Brain microvascular endothelial cell (primary cell): ENCODE data around the gene SLC8A3.

Source experiments
- DNase-seq: peaks from one replicate; pipeline ENCODE4 v3.0.0-alpha.2; 2020
- H3K27ac ChIP-seq: fragments of 250-450 bp; sonication (Bioruptor Pico); 2 replicates; pipeline ENCODE4 v1.5.1; 2020; ENCODE audit warnings: mild to moderate bottlenecking, moderate library complexity
- H3K27me3 ChIP-seq: fragments of 250-450 bp; sonication (Bioruptor Pico); replicated peaks from 2 replicates; pipeline ENCODE4 v1.5.1; 2020; ENCODE audit warnings: mild to moderate bottlenecking
- H3K36me3 ChIP-seq: fragments of 250-450 bp; sonication (Bioruptor Pico); replicated peaks from 2 replicates; pipeline ENCODE4 v1.5.1; 2020; ENCODE audit warnings: mild to moderate bottlenecking
- H3K4me3 ChIP-seq: 2 replicates; pipeline ENCODE4 v1.5.1; 2011; ENCODE audit warnings: low read depth, mild to moderate bottlenecking, control low read depth, low read length, moderate library complexity
- in situ Hi-C: cut with HindIII; loops from 2 replicates; pipeline ENCODE4 v1.10.0; 2017; ENCODE audit warnings: low sequenced_read_pairs, low pct_ligation_motif_present
- TF ChIP-seq, protein P1 (sequence below): IDR thresholded peaks from 2 replicates; pipeline ENCODE4 v1.5.1; 2011; ENCODE audit warnings: low read depth, mild to moderate bottlenecking, moderate library complexity, low read length, control low read depth, inconsistent platforms; ENCODE audit errors: missing control alignments

Gene SLC8A3

GRCh38 chr14:70149596-70150165, 39.1 kb downstream of the SLC8A3 start:
- H3K27me3 ChIP-seq, result no peaks in the 10 kb centered on the region
- in situ Hi-C loops, result no loop called here
- no peaks in the 10 kb centered on the region for H3K36me3 ChIP-seq
- TF ChIP-seq, protein P1, sequence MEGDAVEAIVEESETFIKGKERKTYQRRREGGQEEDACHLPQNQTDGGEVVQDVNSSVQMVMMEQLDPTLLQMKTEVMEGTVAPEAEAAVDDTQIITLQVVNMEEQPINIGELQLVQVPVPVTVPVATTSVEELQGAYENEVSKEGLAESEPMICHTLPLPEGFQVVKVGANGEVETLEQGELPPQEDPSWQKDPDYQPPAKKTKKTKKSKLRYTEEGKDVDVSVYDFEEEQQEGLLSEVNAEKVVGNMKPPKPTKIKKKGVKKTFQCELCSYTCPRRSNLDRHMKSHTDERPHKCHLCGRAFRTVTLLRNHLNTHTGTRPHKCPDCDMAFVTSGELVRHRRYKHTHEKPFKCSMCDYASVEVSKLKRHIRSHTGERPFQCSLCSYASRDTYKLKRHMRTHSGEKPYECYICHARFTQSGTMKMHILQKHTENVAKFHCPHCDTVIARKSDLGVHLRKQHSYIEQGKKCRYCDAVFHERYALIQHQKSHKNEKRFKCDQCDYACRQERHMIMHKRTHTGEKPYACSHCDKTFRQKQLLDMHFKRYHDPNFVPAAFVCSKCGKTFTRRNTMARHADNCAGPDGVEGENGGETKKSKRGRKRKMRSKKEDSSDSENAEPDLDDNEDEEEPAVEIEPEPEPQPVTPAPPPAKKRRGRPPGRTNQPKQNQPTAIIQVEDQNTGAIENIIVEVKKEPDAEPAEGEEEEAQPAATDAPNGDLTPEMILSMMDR, result no peak
- H3K4me3 ChIP-seq, result no peak overlapping the region
- no peak overlapping the region for H3K27ac ChIP-seq
- no peak for DNase-seq

DNA sequence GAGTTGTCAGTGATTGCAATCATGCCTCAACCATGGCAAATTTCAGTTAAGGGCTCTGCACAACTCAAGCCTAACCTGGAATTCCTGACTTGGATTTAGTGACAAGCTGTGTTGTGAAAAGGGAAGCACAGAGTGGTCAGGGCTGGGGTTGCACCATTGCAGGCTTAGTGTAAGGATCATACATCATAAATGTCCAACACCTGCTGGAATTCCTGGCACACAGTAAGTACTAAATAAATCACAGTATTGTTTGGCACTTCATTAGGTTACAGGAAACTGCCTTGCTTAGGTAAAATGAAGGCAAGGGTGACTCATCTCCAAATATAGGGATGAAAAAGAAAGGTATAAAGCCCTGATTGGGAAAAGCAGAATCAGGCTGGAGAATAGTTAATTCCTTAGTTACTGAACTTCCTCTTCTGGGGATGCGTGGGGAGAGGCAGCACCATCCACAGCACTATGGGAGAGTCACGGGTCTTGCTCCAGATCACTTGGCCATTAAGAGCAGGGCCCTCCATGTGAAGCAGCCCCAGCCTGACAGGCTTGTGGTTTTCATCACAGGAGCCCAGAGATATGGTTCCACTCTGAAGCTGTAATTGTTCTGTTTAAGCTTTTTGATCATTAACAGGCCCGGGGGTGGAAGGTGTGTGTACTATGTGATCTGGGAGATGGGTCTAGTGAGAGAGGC, 39.7 kb downstream of the SLC8A3 start:
- in situ Hi-C loops, result no loop called here
- Histone ChIP-seq H3K27me3 (no peaks in the 10 kb centered on the region), H3K36me3 (no peaks in the 10 kb centered on the region), H3K27ac (no peak overlapping the region), H3K4me3 (no peak overlapping the region)
- TF ChIP-seq, protein P1, result no peak
- no peak for DNase-seq

DNA sequence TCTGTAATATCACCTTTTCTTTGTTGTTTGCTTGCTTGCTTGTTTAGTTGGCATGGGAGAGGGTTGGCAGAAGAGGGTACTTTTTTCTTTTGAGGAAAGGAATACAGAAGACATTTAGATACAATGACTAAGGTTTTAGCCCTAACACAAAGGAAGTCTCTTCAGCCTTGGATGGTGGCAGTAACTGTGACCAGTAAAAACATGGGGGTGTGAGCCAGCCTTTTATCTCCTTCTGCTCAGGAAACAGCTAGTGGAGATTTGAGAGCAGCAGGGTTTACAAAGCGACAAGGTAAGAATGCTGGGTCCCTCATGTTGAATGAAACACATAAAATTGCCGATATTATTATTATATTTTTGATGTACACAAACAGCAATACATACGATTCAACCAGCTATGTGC, 40.4 kb downstream of the SLC8A3 start:
- no peaks in the 10 kb centered on the region for H3K36me3 ChIP-seq
- no peaks in the 10 kb centered on the region for H3K27me3 ChIP-seq
- in situ Hi-C loops, result no loop called here
- H3K27ac ChIP-seq, result no peak overlapping the region
- H3K4me3 ChIP-seq, result no peak overlapping the region
- TF ChIP-seq, protein P1, result no peak
- DNase-seq, result no peak

DNA sequence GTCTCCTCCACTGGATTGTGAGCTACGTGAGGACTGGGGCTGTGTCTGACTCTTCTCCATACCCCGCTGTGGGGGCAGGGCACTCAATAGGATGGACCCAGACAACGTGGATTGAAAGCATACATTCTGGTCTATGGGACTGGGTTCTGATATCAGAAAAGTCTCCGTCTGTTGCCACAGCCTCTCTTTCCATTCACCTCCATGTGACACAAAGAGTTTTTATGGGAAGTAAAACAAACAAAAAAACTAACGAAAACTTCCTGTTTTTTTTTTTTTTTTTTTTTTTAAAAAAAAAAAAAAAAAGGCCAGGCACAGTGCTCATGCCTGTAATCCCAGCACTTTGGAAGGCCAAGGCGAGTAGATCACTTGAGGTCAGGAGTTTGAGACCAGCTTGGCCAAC, 44.7 kb downstream of the SLC8A3 start:
- no peak for DNase-seq
- TF ChIP-seq, protein P1, result no peak
- Histone ChIP-seq H3K27me3 (no peaks in the 10 kb centered on the region), H3K36me3 (no peaks in the 10 kb centered on the region), H3K4me3 (no peak overlapping the region), H3K27ac (no peak overlapping the region)
- in situ Hi-C loops, result no loop called here

- no peaks in the 10 kb centered on the region for H3K36me3 ChIP-seq
- no peak overlapping the region for H3K4me3 ChIP-seq
- in situ Hi-C loops, result no loop called here
- DNase-seq, result no peak
- TF ChIP-seq, protein P1, result no peak
- no peak overlapping the region for H3K27ac ChIP-seq
- no peaks in the 10 kb centered on the region for H3K27me3 ChIP-seq
Measured at GRCh38 chr14:70143306-70143705, 45.4 kb downstream of the SLC8A3 start.

DNA sequence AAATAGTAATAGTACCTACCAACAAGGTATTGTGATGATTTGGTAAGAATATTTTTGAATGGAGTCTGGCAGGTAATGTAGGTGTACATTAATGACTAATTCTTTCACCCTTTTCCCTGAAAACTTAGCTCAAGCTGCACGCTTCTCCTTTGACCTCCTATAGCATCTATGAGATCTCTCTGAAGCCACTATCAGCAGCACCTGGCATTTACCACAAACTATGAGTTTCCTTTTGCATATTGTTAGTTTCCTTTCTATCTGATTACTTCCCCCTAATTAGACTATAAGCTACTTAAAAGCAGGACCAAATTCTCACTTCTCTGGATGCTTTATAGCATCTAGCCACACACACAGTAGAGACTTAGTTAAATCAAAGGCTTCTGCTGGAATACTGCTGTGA, 48.1 kb downstream of the SLC8A3 start:
- Histone ChIP-seq H3K36me3 (no peaks in the 10 kb centered on the region), H3K27ac (no peak overlapping the region)
- in situ Hi-C loops, result no loop called here

More for the DNA sequence above, 48.1 kb downstream of the SLC8A3 start:
- TF ChIP-seq, protein P1, result no peak
- no peak overlapping the region for H3K4me3 ChIP-seq
- DNase-seq, result no peak
- H3K27me3 ChIP-seq, result no peaks in the 10 kb centered on the region
